ENCODE data around the gene CSF1. TPM values are rescaled to one million over a fixed set of nuclear protein-coding genes. Genes with fewer than 3 reads are reported as not detected.

The CSF1 gene
- total and polyA plus RNA-seq, 2 donors (not counting 3 experiments of a cell fraction or from before 2014, with no cell fraction given), result 24.5 to 28.9 TPM

DNA sequence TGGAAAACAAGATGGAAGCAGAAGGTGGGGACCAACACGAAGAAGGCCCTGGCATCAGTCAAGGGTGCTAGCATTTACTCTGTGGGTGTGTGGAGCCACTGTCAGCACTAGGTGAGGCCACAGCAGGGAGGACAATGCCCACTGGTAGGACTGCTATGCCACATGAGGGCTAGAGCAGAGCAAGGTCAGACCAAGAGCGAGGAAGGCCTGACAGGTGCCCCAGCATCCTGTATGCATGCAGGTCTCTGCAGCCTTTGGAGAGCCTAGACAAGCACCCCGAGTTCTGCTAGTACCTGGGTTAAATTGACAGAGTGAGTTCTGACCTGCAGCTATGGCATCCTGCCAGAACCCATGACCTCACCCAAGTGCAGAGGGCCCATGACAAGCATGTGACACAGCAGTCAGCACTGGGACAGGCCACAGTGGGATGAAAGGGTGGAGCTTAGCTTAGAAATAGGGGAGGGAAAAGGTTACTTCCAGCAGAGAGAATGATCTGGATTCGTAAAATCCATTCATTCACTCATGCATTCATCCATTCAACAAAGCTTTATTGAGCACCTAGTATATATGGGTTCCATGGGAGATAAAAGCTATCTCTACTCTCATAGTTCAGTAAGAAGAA lies 9.0 kb upstream of the CSF1 start:
- Histone ChIP-seq H3K9ac (replicated peaks; ENCODE audit: extremely low read depth, insufficient read depth, low read length) (no peak overlapping the region), H3K27me3 (ENCODE audit: control insufficient read depth in 2 of 2, insufficient read depth in 2 of 2, low read length in 2 of 2) (peaks cover 0 to 1% of the 10 kb centered on the region in 2 experiments), H3K79me2 (ENCODE audit: control insufficient read depth, insufficient read depth, low read length) (no peaks in the 10 kb centered on the region), H3K27ac (ENCODE audit: insufficient read depth, low read depth, low read length) (no peak overlapping the region), H4K20me1 (replicated peaks; ENCODE audit: control insufficient read depth, extremely low read depth, insufficient read depth, low read length) (no peaks in the 10 kb centered on the region), H2AFZ (ENCODE audit: low read depth, low read length) (no peak overlapping the region), H3K9me3 (replicated peaks; ENCODE audit: control insufficient read depth, insufficient read depth, low read length) (no peaks in the 10 kb centered on the region), H3K36me3 (ENCODE audit: control insufficient read depth in 2 of 2, extremely low read depth in 1 of 2, insufficient read depth in 2 of 2, low read length in 2 of 2) (no peaks in the 10 kb centered on the region), H3K4me1 (ENCODE audit: control insufficient read depth, extremely low read depth, insufficient read depth, low read length) (peaks cover 6% of the 10 kb centered on the region), H3K4me2 (ENCODE audit: insufficient read depth, low read length) (no peak overlapping the region), H3K4me3 (replicated peaks in 1 of 3; ENCODE audit: insufficient read depth in 1 of 3, low read depth in 1 of 3, low read length in 3 of 3) (no peak overlapping the region), H3K9me1 (replicated peaks; ENCODE audit: control insufficient read depth, extremely low read depth, insufficient read depth, low read length) (no peaks in the 10 kb centered on the region)
- POLR2A ChIA-PET, result no interaction called here
- TF ChIP-seq FOS (IDR thresholded peaks at IDR 0.05; ENCODE audit: borderline replicate concordance, insufficient read depth, low read length) (no peak), GATA2 (IDR thresholded peaks at IDR 0.05; ENCODE audit: insufficient read depth, insufficient read length, low read depth, low read length) (no peak), MYC (IDR thresholded peaks at IDR 0.05; ENCODE audit: low read depth, low read length) (no peak)
- TF ChIP-seq, protein P1, sequence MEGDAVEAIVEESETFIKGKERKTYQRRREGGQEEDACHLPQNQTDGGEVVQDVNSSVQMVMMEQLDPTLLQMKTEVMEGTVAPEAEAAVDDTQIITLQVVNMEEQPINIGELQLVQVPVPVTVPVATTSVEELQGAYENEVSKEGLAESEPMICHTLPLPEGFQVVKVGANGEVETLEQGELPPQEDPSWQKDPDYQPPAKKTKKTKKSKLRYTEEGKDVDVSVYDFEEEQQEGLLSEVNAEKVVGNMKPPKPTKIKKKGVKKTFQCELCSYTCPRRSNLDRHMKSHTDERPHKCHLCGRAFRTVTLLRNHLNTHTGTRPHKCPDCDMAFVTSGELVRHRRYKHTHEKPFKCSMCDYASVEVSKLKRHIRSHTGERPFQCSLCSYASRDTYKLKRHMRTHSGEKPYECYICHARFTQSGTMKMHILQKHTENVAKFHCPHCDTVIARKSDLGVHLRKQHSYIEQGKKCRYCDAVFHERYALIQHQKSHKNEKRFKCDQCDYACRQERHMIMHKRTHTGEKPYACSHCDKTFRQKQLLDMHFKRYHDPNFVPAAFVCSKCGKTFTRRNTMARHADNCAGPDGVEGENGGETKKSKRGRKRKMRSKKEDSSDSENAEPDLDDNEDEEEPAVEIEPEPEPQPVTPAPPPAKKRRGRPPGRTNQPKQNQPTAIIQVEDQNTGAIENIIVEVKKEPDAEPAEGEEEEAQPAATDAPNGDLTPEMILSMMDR (IDR thresholded peaks at IDR 0.05; ENCODE audit: extremely low read depth in 1 of 2, insufficient read depth in 1 of 2, low read depth in 1 of 2, low read length in 2 of 2), result no peak
- TF ChIP-seq, protein P2, sequence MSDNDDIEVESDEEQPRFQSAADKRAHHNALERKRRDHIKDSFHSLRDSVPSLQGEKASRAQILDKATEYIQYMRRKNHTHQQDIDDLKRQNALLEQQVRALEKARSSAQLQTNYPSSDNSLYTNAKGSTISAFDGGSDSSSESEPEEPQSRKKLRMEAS (IDR thresholded peaks at IDR 0.05; ENCODE audit: insufficient read depth, insufficient read length), result no peak
- BruUV-seq (replicated peaks), result no TSS peak
- CTCF ChIA-PET, result interaction anchor here (1.0 to 3.7 kb wide), 2 partner anchors 10 to 83 kb away, joined by 3 to 20 read pairs; partner anchors contain the start of gene AHCYL1
- no peak for DNase-seq (ENCODE audit: low read depth, low spot score)
- dilution Hi-C loops (cut with MboI; ENCODE audit: extremely low pct_ligation_motif_present, low sequenced_read_pairs) (no loop called here), intact Hi-C loops (cut with micrococcal nuclease) (no loop called here)
- FAIRE-seq, result no peak
